Activated T-helper 2 cell treated with anti-CD3 and anti-CD28 coated beads, Interferon-gamma antibody, Interleukin-2, Interleukin-4, amounts not matched to agents 10 μg/mL and 5 μg/mL and 100 μg/mL, durations not matched to agents 14 hours and 24 hours and 36 hours (primary cell): ENCODE results near the gene CD209. TPM values are rescaled to one million over a fixed set of nuclear protein-coding genes. Genes with fewer than 3 reads are reported as not detected.

ENCODE experiments used
- DNase-seq: peaks from one replicate; pipeline ENCODE4 v3.0.0; 2021; ENCODE audit warnings: low spot score
- H3K27ac Mint-ChIP-seq: one replicate; pipeline ENCODE4 v1.8.0; 2021; ENCODE audit warnings: mixed read lengths
- H3K27me3 Mint-ChIP-seq: one replicate; pipeline ENCODE4 v1.8.0; 2021; ENCODE audit warnings: low read depth, mixed read lengths
- H3K36me3 Mint-ChIP-seq: one replicate; pipeline ENCODE4 v1.8.0; 2021; ENCODE audit warnings: low read depth, mixed read lengths
- H3K4me1 Mint-ChIP-seq: one replicate; pipeline ENCODE4 v1.8.0; 2021; ENCODE audit warnings: low read depth, mixed read lengths
- H3K4me3 Mint-ChIP-seq: one replicate; pipeline ENCODE4 v1.8.0; 2021; ENCODE audit warnings: low read depth, mild to moderate bottlenecking, moderate library complexity, mixed read lengths
- H3K9me3 Mint-ChIP-seq: one replicate; pipeline ENCODE4 v1.8.0; 2021; ENCODE audit warnings: mixed read lengths
- intact Hi-C: fragments of 100-400 bp; cut with micrococcal nuclease; formaldehyde crosslinking; loops from one replicate; pipeline ENCODE4 v1.15.1; 2023
- total RNA-seq: library from RNA; stranded (reverse); gene quantifications from 2 replicates; pipeline ENCODE4 v1.2.3, GENCODE V29; 2022

The CD209 gene
- total RNA-seq, 1 donor from 2014 or later = not detected

GRCh38 chr19:7692417-7693088 is 54.8 kb downstream of the CD209 start:
- no peak overlapping the region for H3K4me3 Mint-ChIP-seq
- no peak overlapping the region for H3K27ac Mint-ChIP-seq
- intact Hi-C loops = no loop called here
- peaks cover 11% of the 10 kb centered on the region for H3K27me3 Mint-ChIP-seq
- no peaks in the 10 kb centered on the region for H3K9me3 Mint-ChIP-seq
- no peaks in the 10 kb centered on the region for H3K4me1 Mint-ChIP-seq
- no peaks in the 10 kb centered on the region for H3K36me3 Mint-ChIP-seq
- DNase-seq = no peak

DNA sequence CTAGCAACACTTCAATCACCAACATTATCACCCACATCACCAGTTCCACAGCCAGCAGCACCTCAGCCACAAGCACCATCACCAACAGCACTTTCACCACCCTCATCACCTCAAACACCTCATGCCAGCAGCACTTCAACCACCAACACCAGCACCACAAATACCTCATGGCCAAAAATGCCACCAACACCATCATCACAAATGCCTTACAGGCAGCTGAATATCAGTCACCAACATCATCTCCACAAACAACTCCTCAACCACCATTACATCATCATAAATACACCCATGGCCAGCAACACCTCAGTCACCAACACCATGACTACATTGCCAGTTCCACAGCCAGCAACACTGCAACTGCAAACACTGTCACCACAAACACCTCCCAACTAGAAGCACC is 55.8 kb downstream of the CD209 start:
- Mint-ChIP-seq H3K4me1 (no peaks in the 10 kb centered on the region), H3K27me3 (peaks cover 4% of the 10 kb centered on the region), H3K9me3 (no peaks in the 10 kb centered on the region), H3K4me3 (no peak overlapping the region), H3K27ac (no peak overlapping the region), H3K36me3 (no peaks in the 10 kb centered on the region)
- intact Hi-C loops = no loop called here
- DNase-seq = no peak

DNA sequence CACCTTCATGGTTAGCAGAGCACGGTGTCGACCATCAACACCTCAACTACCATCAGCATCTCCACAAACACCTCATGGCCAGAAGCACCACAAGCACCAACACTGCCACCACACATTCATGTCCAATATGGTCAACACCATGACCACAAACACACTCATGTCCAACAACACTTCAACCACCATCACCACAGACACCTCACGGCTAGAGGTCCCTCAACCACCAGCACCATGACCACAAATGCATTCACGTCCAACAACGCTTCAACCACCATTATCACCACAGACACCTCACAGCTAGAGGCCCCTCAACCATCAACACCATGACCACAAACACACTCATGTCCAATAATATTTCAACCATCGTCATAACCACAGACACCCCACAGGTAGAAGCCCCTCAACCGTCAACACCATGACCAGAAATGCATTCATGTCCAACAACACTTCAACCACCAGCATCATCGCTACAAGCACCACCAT is 56.5 kb downstream of the CD209 start:
- no peaks in the 10 kb centered on the region for H3K36me3 Mint-ChIP-seq
- no peaks in the 10 kb centered on the region for H3K9me3 Mint-ChIP-seq
- intact Hi-C loops = no loop called here
- no peak overlapping the region for H3K4me3 Mint-ChIP-seq
- no peak for DNase-seq
- H3K4me1 Mint-ChIP-seq = no peaks in the 10 kb centered on the region
- peaks cover 2% of the 10 kb centered on the region for H3K27me3 Mint-ChIP-seq
- H3K27ac Mint-ChIP-seq = no peak overlapping the region

Other genes starting within 250 kb of the CD209 start
- 5.3 and 7.9 TPM in 2 replicates for gene ZNF358, start 231.4 kb downstream of the CD209 start, total RNA-seq
- gene MCOLN1, start 224.9 kb downstream of the CD209 start, total RNA-seq = 10.3 and 11.2 TPM in 2 replicates
- gene PNPLA6, start 211.8 kb downstream of the CD209 start, total RNA-seq = 145 and 147 TPM in 2 replicates
- 0.23 and 0.55 TPM in 2 replicates for gene CAMSAP3, start 151.7 kb downstream of the CD209 start, total RNA-seq
- 43.0 and 44.3 TPM in 2 replicates for gene XAB2, start 118.0 kb downstream of the CD209 start, total RNA-seq
- gene PET100, start 117.7 kb downstream of the CD209 start, total RNA-seq = 95.7 and 113 TPM in 2 replicates
- 1.2 and 1.6 TPM in 2 replicates for gene PCP2, start 113.8 kb downstream of the CD209 start, total RNA-seq
- gene STXBP2, start 110.4 kb downstream of the CD209 start, total RNA-seq = 96.3 and 104 TPM in 2 replicates
- gene RETN, start 78.5 kb downstream of the CD209 start, total RNA-seq = not detected in 2 replicates
- not detected in 2 replicates for gene MCEMP1, start 70.4 kb downstream of the CD209 start, total RNA-seq
- gene TRAPPC5, start 66.7 kb downstream of the CD209 start, total RNA-seq = 88.9 and 92.4 TPM in 2 replicates
- gene FCER2, start 45.4 kb downstream of the CD209 start, total RNA-seq = 0.46 and 0.99 TPM in 2 replicates
- gene CLEC4G, start 15.4 kb downstream of the CD209 start, total RNA-seq = not detected in 2 replicates
- gene CLEC4M, start 15.7 kb upstream of the CD209 start, total RNA-seq = not detected in 2 replicates
- gene EVI5L, start 82.7 kb upstream of the CD209 start, total RNA-seq = 3.8 and 4.5 TPM in 2 replicates
- gene PRR36, start 126.9 kb upstream of the CD209 start, total RNA-seq = 0.05 TPM in 1 of 2 replicates, not detected in the other
- gene LRRC8E, start 141.0 kb upstream of the CD209 start, total RNA-seq = not detected in 2 replicates
- 43.0 and 44.6 TPM in 2 replicates for gene MAP2K7, start 156.3 kb upstream of the CD209 start, total RNA-seq
- gene TGFBR3L, start 167.3 kb upstream of the CD209 start, total RNA-seq = 6.3 TPM in 2 replicates
- 18.4 and 19.5 TPM in 2 replicates for gene SNAPC2, start 172.8 kb upstream of the CD209 start, total RNA-seq
- gene CTXN1, start 178.6 kb upstream of the CD209 start, total RNA-seq = 0.50 and 0.53 TPM in 2 replicates
- gene TIMM44, start 196.1 kb upstream of the CD209 start, total RNA-seq = 79.2 and 90.2 TPM in 2 replicates